NCI-H2196 (cell line): ENCODE data around the gene NRXN2.
A peak's percentile ranks its signal among the peaks of the same experiment; 100 is the strongest.

Experiments used
- DNase-seq: peaks from one replicate; lab custom pipeline; 2025; ENCODE audit not compliant: unreplicated experiment; lab: John Stamatoyannopoulos, UW

The NRXN2 gene

GRCh38 chr11:64744544-64745188, 21.7 kb upstream of the NRXN2 start:
- DNase-seq, result no peak

- peak; percentile 36 for DNase-seq
Measured at GRCh38 chr11:64743591-64744543, 20.9 kb upstream of the NRXN2 start, which contains the start of gene RASGRP2. Gene RASGRP2, minus strand, starts transcription at chr11:64744142. Its CDS starts 1,276 bp downstream, at chr11:64742866.

- peak; percentile 63 for DNase-seq
Measured at GRCh38 chr11:64742889-64743590, 20.0 kb upstream of the NRXN2 start.

DNA sequence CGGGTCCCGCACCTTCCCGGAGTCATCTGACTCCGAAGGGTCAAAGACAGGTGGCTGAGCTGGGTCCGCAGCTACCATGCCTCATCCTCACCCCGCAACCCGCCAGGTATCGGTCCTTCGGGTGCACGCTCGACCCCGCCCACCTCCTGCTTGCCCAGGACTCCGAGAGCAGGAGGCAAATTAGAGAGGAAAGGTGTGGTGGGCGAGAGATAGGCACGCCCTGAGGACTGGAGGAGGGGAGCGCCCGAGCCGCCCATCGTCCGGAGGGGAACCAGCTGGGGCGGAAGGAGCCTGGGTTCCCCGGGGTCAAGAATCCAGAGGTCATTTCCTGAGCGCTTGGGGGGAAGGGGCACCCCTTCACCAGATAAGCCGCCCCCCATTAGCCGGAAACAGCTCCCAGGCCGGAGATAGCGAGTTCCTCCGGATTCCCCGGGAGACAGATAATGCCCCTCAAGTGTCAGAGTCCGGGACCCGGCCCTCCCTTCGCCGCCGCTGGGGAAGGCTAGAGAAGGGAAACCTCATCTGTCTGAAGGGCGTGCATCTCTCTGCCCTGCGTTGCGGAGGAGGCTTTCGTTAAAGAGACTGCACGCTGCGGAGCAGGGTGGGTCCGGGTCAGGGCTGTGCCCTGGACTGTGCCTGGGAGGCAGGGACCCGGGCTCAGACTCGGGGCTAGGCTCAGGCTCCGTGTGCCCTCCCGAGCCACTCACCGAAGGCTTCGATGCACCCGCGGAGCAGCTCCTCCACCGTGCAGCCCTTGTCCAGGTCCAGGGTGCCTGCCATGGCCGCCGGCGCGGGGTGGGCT, 19.3 kb upstream of the NRXN2 start:
- DNase-seq, result no peak

DNA sequence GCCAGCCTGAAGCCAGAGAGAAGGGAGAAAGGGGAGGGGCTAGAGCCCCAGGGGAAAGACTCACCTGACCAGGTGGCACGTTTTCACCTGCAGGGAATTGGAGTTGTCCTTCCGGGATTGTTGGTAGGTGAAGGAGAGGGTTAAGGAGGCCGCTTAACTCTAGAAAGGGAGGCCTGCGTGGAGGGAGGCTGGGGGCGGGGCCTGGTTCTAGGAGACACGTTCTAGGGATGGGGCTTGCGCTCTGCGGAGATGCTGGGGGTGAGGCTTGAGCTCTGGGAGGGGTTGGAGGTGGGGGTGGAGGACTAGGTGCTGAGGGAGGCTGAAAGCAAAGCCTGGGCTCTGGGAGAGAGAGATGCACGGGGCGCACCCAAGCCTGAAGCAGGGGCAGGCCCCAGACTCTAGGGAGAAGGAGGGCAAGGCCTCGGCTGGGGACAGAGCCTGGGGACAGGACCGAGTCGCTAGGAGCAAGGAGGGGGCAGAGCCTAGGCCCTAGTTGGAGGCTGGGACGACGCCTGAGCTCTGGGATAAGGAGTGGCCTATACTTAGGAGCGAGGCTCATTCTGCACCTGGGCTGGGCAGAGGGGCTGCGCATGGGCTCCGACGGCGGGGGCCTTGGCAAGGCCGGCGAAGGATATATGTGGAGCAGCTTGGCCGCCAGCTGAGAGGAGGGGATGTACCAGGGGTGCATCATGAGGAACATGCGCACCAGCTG, 18.5 kb upstream of the NRXN2 start:
- DNase-seq, result no peak

DNA sequence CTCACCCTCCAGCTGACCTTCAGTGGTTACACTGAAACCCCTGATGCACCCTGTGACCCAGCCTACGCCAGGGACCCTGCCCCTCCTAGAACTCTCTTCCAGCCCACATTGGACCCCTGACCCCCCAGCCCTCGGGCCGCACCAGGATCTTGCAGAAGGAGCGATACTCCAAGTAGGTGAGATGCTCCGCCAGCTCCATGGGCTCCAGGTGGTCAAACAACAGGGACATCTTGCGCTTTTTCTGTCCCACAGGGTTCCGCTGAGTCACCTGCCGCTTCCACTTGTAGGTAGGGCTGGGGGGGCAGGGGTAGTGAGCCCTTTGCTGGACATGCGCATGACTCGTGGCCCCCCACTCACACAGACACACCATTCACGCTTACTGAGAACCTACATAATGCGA, 16.9 kb upstream of the NRXN2 start:
- DNase-seq, result no peak

- DNase-seq, result no peak
Measured at GRCh38 chr11:64736654-64737053, 13.7 kb upstream of the NRXN2 start.

- no peak for DNase-seq
Measured at GRCh38 chr11:64735725-64736259, 12.8 kb upstream of the NRXN2 start.

- no peak for DNase-seq
Measured at GRCh38 chr11:64734811-64735724, 12.1 kb upstream of the NRXN2 start.

DNA sequence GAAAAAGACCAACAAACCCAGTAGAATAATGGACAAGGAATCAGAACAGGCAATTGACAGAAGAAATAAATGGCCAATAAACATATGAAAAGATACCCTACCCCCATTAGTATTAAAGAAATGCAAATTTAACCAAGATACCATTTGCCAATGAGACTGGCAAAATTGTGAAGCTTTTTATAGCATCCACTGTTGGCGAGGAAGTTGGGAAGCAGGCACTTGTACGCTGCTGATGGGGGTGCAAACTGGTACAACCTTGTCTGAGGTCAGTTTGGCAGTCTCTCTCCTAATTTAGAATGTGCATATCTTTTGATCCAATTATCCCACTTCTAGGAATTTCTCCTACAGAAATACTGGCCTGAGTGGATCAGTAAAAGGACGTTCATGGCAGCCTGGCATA, 8.6 kb upstream of the NRXN2 start:
- DNase-seq, result no peak

DNA sequence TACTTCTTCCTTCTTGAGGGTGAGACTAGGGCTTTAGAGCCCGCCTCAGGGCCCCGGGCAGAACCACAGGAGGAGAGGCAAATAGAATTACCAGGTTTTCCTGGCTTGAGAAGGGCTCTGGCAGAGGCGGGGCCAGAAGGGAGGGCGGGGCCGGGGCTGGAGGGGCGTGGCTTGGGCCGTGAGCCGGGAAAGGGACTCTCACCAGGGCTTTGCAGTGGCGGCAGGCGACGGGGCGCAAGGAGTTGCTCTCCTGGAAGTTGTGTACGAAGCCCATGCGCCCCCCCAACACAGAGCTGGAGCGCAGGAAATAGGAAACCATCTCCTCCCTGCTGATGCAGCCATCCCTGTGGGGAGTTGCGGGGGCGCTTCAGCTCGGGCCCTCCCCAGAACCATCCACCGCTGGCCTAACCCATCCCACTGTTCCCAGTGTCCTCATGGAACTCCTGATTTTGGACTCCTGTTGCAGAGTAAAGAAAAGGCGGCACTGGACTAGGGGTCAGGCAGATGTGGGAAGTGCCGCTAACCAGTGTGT, 6.9 kb upstream of the NRXN2 start:
- peak; percentile 33 for DNase-seq

DNA sequence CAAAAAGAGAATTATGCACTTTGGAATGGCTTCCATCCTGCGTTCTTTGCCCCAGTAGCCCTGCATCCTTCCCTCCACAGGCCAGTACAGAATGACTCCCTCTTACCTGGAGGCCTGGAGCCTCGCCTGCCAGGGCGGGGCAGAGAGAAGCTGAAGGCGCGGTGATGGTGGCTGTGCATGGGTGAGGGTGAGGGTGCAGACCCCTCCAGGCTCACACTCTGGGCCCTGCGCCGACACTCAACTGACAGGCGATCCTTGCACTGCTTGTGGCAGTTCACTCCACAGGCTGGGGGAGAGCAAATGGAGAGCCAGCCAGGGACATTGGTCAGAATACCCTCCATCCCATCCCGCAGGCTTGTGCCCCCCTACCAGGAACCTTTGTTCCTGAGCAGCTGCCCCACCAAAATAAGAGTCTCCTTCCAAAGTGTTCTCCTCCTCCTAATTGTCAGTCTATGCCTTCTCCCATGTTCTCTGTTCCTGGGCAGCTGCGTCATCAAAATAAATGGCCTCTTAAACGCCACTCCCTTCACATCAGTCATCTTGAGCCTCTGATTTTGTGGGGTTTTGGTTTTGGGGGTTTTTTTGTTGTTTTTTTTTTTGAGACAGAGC, 5.9 kb upstream of the NRXN2 start:
- no peak for DNase-seq

DNA sequence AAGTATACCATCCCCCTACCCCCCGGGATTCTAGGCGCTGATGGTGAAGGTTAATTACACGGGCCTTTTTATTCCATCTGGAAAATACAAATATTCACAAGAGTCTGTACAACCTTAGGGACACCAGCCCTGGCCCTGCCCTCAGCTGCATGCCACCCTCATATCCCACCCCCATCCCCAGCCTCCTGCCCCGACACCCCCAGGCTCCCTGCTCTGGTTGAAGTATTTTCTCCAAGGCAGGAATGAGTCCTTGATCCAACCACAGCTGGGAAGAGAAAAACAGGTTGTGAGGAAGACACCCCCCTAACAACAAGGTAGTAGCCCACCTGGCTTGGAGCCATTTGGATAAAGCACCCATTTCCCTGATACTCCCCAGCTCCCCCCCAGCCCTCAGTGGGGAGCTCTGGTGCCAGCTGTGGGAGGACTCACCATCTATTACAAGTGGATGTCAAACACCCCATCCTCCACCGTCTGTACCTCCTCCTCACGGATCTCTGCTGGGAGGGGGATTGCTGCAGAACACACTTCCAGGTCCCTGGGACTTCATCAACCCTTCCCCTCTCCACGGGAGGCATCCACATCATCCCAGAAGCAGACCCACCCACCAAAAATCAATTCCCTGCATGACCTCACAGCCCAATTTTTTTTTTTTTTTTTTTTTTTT, 4.0 kb upstream of the NRXN2 start:
- no peak for DNase-seq

DNA sequence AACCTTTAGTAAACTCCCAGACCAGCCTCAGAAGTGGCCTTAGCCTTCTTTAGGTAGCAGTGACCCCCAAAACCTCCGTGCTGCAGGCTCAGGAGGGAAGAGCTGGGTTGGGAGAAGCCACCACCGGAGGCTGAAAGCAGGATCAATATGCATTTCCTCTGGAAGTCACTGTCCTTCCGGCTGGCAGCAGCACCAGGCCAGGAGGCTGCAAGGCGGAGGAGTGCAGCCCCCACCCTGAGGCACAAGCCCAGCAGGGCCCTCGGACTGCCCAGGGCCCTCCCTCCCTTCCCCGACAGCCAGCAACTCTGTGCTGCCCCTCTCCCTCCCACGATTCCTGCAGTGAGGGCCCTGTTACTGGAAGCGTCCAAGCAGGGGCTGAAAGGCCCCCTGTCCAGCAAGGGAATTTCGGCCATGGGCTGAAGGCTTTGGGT, 3.2 kb upstream of the NRXN2 start:
- no peak for DNase-seq

GRCh38 chr11:64724863-64725532, 2.0 kb upstream of the NRXN2 start:
- no peak for DNase-seq

DNA sequence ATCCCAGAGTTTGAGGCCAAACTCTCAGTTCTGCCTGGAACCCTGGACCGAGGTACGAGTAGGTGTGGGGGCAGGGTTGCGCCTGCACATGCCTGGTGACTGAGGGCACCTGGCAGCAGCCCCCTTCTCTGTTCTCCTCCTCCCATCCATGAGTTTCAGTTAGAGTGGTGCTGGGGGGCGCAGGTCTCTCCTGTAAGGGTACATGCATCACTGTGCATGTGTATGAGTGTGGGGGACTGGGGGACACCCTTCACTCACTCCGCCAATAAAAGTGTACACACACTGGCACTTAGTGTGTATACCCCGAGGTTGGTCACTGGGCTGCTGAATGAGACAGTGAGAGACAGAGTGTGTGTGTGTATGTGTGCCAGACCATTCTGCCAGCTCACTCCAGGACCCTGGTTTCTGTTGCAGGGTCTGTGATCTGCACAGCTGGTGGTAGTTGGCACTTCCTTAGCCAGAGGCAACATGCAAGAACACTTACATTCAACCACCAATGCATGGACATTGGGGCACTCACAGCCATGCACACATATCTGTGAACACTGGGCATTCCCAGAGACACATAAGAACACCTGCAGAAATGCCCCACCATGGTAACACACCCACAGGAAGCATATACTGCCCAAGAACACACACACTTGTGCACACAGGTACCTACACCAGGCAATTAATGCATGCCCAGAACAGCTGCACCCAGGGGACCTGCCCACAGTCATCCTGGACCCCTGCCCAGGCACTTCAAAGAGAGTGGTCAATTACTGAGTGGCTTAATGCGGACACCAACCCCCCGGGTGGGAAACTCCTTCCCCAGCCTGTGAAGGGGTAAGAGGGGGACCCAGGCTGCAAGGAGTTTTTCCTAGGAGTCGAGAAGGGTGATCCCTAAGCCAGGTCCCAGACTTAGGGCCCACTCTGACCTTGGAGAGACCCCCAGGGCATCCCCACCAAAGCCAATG, 1.2 kb upstream of the NRXN2 start:
- DNase-seq, result no peak
